Measurements from ENCODE around the gene SMPD1.

DNA sequence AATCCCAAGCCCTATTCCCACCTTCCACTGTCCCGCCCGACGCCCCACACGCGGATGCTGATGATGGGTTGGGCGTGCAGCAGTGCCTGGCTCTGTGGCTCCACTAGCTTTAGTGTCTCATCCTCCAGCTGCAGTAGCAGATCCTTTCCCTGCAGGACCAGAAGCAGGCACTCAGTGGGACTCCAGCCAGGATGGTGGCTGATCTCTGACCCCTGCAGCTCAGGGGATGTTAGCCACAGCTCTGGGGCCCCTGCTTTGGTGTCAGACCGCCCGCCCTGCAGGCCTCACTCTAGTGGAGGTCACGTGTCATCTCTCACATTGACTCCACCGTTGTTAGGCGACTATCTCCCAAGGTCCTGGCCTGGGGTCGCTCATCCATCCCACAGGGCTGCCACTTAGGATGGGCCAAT lies 11.8 kb downstream of the SMPD1 start:
- TF ChIP-seq, protein P1, sequence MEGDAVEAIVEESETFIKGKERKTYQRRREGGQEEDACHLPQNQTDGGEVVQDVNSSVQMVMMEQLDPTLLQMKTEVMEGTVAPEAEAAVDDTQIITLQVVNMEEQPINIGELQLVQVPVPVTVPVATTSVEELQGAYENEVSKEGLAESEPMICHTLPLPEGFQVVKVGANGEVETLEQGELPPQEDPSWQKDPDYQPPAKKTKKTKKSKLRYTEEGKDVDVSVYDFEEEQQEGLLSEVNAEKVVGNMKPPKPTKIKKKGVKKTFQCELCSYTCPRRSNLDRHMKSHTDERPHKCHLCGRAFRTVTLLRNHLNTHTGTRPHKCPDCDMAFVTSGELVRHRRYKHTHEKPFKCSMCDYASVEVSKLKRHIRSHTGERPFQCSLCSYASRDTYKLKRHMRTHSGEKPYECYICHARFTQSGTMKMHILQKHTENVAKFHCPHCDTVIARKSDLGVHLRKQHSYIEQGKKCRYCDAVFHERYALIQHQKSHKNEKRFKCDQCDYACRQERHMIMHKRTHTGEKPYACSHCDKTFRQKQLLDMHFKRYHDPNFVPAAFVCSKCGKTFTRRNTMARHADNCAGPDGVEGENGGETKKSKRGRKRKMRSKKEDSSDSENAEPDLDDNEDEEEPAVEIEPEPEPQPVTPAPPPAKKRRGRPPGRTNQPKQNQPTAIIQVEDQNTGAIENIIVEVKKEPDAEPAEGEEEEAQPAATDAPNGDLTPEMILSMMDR (IDR thresholded peaks at IDR 0.05; ENCODE audit: insufficient read depth, low read length, poor library complexity, severe bottlenecking), result no peak
- TF ChIP-seq EZH2phosphoT487 (conservative IDR thresholded peaks at IDR 0.05; ENCODE audit: low read length), result no peak

Data from SU-DHL-6 (cell line).